HS-27A (cell line): ENCODE data around the gene DLG4.

Experiments
- DNase-seq: peaks from one replicate; pipeline ENCODE4 v3.0.0-alpha.2; 2012; ENCODE audit warnings: low read depth, missing footprints

DLG4 gene

GRCh38 chr17:7214300-7215135 lies 5.1 kb downstream of the DLG4 start:
- no peak for DNase-seq

GRCh38 chr17:7213895-7214299 lies 5.7 kb downstream of the DLG4 start:
- no peak for DNase-seq

DNA sequence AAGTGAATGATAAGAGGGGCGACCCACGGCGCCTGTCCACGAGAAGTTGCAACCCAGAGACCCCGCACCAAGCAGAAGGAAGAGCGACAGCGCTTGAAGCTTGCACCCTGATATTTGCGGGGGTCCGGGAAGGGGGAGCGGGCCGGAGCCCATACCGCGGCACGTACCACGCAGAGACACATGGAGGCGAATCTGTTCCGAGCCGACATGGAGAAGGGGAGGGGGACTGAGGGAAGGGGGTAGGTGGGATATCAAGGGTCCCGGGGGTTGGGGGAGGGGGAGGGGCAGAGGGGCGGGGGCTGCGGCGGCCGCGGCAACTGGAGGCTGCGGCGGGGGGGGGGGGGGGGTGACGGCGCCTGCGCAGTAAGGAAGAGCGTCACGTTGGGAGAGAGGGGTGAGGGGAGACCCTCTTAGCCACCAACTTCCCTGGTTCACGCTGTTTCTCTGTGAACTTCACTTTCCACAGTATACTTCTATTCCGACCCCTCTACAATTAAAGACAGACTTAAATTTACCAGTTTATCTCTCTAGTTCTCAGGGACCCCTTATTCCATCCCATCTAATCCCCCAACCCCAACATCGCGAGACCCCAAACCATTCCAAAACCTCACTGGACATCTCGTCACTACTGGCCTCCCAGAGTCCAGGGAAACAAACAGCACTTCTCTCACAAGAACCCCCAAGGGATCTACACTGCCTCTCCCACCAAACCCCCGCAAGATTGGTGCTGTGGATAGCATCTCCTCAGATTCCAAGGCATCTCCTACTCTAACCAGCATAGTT lies 8.0 kb downstream of the DLG4 start:
- no peak for DNase-seq

DNA sequence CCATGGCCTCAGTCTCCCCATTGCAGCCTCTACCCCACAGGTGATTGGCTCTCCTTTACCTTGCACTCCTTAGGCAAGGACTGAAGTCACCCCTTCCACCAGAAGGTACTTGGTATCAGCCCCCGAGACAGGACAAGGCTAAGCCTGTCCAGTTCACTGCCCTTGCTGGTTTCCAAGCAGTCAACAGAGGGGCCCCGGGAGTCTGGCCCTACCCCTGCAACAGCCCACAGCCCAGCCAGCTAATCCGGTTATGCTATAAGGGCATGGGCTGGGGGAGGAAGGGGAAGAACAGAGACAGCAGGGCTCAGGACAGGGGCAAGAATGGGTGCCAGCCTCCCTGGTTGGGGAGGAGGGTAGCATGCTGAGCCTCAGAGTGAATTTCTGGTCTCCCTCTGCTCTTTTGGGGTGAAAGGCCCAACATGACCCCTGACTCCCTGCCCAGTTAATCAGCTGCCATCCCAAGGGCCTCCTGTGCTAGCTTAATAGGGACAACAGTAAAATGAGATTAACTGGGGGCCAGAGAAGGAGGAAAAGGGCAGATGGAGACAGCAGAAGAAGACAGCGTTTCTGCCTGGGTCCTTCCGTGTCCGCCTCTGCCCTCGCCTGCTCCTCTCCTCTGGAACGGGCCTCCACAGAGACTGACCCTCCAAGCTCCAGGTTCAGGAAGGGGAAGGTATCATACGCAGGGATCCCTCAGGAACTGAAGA lies 10.7 kb downstream of the DLG4 start:
- no peak for DNase-seq

DNA sequence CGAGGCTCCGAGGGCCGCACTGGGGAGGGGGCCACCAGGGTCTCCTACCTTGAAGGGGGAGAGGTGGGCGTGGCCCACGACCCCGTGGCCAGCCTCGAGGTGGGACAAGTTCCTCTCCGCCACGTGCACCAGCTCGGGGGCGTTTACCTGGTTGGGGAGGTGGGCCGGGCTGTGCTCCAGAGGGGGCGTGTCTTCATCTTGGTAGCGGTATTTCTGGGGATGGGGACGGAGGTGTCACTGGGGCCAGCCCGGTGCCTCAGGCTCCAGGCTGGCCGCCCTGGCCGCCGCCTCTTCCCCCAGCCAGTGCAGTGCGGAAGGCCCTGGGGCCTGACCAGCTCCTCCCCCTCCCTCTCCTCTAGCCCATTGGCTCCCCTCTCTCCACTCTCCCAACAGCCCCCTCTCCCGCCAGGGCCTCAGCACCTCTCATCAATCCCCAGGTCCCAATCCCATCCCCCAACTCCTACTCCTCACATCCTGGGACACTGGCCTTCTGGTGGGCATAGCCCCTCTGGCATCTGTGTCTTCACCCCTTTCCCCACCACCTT lies 11.5 kb downstream of the DLG4 start:
- no peak for DNase-seq

DNA sequence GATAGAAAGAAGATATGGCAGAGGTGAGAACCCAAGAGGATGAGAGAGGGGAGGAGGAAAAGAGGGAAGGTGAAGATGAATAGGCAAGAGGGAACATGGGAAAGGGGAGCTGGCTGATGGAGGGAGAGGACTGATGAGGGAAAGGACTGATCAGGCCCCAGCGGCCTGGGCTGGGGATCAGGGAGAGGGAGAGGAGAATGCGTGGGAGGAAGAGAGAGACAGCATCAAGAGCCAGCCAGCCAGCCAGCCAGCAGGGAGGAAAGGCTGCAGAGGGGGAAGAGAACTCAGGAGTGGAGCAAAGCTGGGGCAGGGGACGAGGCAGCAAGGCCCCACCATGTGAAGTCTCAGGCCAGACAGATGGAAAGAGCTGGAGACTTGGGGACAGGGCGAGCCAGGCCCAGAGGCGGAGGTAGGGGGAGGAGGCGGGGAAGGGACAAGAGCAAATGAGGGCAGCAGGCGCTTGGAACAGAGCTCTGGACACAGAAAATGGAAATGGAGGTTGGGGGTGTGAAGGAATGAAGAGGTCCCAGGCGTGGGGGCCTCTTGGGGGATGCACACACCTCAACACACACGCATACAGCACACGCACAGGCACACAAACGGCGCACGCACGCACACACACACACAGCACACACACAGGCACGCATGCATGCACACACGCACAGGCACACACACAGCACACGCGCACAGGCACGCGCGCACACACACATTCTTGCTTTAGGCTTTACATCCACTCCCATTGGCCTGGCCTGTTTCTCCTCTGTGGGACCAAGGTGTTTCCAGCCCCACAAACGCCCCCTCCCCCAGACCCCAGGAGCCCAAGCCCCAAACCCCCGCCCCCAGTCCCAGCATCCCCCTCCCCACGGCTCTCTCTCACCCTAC lies 12.3 kb downstream of the DLG4 start:
- no peak for DNase-seq

DNA sequence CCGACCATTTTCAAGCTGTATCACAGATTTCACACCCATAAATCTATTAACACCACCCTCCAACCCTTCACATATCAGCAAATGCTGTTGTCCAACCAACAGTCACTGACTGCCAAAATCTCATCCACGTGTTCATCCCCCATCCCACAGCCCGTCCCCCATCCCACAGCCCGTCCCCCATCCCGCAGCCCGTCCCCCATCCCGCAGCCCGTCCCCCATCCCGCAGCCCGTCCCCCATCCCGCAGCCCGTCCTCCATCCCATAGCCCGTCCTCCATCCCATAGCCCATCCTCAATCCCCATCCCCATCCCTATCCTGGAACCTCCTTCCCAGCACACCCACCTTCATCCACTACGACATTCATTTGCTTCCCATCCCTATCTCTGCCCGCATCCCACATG lies 14.1 kb downstream of the DLG4 start:
- no peak for DNase-seq

DNA sequence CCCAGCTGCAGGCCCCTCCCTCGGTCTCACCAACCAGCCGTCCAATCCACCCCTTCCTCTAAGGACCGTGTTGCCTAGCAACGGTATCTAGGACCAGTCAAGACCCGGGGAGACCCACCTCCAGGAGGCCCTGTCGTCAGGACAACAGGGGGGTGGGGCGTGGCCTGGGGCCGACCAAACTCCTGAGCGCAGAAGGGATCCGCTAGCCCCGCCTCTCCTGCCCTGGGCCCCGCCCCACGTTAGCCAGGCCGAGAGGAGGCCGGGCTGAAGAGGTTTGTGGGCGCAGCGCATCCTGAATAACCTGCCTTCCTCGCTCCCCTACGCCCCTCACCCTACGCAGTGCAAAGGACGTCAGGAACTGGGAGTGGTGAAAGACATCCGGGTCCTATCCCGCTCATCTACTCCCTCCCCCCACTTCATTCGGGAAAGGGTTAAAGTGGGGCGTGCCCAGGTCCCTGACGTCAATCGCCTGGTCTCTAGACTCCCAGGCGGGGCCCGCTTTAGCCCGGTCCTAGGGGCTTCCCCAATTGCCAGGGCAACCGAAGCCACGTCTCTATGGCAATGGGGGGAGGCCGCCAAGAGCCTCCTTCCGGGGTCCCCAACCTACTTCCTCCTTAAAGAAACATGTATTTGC lies 14.7 kb downstream of the DLG4 start:
- no peak for DNase-seq

GRCh38 chr17:7204336-7204735 lies 15.3 kb downstream of the DLG4 start:
- DNase-seq = no peak

- DNase-seq = no peak
Observed at GRCh38 chr17:7203391-7203790, 16.2 kb downstream of the DLG4 start.

GRCh38 chr17:7196651-7197401 lies 22.8 kb downstream of the DLG4 start:
- no peak for DNase-seq

- no peak for DNase-seq
Observed at GRCh38 chr17:7195971-7196370, 23.7 kb downstream of the DLG4 start.

GRCh38 chr17:7192271-7192937 lies 27.2 kb downstream of the DLG4 start:
- no peak for DNase-seq

DNA sequence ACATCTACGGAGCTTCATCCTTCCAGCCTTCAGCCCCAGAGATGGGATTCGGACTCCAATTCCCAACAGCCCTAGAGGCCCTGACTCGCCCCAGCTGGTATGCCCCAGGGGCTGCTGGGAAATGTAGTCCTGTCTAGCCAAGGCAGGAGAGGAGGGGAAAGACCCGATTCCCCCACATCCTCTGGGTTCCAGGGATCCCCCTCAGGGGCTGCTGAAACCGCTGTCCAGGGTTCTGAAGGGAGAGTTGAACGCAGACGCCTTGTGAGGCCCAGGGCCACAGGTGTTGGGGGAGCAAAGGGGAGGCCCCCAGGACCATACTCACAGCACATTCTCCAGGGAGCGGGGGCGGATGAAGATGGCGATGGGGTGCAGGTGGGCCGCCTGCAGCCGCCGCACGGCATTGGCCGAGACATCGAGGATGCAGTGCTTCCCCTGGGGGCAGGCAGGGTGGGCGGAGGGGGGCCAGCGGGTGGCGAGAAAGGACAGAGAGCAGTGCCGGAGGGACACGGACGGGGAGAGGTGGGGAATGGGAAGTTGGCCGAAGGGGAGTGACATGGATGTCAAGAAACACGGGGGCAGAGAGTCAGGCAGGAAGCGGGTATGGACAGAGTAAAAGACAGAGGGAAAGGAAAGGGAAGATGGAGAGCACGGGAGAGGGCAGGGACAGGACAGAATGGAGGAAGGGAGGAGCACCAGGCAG lies 27.9 kb downstream of the DLG4 start:
- DNase-seq = no peak

- DNase-seq = no peak
Observed at GRCh38 chr17:7191069-7191468, 28.6 kb downstream of the DLG4 start.

GRCh38 chr17:7190276-7190917 lies 29.2 kb downstream of the DLG4 start:
- no peak for DNase-seq

DNA sequence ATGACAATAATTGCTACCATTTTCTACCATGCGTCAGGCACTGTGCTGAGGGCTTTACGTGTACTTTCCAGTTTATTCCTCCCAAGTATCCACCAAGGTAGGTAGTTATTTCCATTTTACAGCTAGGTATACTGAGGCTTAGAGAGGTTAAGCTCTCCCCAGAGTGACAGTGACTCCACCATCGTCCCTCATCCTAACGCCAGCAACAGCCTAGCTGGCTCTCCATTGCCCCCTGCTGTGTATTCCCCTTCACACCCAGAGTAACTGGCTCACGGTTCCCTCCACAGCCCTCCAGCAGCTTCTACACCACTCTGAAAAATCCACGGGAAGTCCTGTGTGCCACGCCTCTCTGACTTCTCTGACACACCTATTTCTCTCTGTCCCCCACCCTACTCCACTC lies 33.4 kb downstream of the DLG4 start:
- DNase-seq = no peak

DNA sequence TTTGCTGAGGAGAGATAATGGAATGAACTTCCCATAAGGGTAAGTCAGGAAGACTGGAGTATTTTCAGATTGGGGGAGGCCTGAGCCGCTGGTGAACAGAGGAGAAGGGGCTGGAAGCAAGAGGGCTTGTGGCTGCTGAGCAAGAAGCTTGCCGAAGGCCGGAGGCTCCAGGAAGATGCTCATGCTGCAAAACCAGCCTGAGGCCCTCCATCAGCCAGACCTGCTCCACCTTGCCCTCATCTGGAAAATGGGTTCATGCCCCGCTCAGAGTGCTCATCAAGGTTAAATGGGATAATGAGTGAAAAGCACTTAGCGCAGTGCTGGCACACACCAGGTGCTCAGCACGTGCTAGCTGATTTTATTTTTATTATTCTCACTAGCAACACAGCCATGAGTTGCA lies 35.0 kb downstream of the DLG4 start:
- DNase-seq = no peak

GRCh38 chr17:7184091-7184488 lies 35.5 kb downstream of the DLG4 start:
- DNase-seq = no peak
